ENCODE measurements around the gene LPIN1. TPM values are rescaled to one million over a fixed set of nuclear protein-coding genes. Genes with fewer than 3 reads are reported as not detected.

LPIN1 gene
- total RNA-seq, 1 donor from 2014 or later = 43.0 TPM

DNA sequence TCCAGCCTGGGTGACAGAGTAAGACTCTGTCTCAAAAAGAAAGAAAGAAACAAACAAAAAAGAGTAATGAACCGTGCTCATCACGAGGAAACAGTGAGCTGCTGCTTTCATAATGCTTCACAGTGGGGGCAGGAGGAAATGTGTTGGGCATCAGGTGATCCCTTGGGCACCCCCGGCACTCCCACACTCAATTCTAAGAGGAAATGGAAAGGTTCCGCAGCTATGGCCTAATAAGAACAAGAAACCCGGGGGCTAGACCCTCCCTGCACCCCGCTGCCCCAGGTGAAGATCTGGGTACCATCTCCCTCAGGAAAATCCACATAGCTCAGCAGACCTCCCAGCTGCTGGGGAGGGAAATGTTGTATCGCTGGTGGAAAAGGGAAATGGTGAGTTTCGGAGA lies 118.9 kb downstream of the LPIN1 start:
- TF ChIP-seq, protein P1, sequence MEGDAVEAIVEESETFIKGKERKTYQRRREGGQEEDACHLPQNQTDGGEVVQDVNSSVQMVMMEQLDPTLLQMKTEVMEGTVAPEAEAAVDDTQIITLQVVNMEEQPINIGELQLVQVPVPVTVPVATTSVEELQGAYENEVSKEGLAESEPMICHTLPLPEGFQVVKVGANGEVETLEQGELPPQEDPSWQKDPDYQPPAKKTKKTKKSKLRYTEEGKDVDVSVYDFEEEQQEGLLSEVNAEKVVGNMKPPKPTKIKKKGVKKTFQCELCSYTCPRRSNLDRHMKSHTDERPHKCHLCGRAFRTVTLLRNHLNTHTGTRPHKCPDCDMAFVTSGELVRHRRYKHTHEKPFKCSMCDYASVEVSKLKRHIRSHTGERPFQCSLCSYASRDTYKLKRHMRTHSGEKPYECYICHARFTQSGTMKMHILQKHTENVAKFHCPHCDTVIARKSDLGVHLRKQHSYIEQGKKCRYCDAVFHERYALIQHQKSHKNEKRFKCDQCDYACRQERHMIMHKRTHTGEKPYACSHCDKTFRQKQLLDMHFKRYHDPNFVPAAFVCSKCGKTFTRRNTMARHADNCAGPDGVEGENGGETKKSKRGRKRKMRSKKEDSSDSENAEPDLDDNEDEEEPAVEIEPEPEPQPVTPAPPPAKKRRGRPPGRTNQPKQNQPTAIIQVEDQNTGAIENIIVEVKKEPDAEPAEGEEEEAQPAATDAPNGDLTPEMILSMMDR (IDR thresholded peaks at IDR 0.05; ENCODE audit: borderline replicate concordance) = no peak
- Histone ChIP-seq H3K4me3 (no peak overlapping the region), H3K27me3 (ENCODE audit: low read depth) (no peaks in the 10 kb centered on the region), H3K9me3 (replicated peaks) (peaks cover 7% of the 10 kb centered on the region), H3K4me1 (peaks cover 16% of the 10 kb centered on the region), H3K27ac (replicated peaks) (no peak overlapping the region), H3K36me3 (no peaks in the 10 kb centered on the region)
- intact Hi-C loops (cut with micrococcal nuclease) = loop anchor here (10.0 kb wide), 1 partner anchor 1139 kb away; no protein-coding TSS in a partner anchor
- no peak for DNase-seq

GRCh38 chr2:11865805-11866204 lies 119.4 kb downstream of the LPIN1 start:
- no peak for DNase-seq

DNA sequence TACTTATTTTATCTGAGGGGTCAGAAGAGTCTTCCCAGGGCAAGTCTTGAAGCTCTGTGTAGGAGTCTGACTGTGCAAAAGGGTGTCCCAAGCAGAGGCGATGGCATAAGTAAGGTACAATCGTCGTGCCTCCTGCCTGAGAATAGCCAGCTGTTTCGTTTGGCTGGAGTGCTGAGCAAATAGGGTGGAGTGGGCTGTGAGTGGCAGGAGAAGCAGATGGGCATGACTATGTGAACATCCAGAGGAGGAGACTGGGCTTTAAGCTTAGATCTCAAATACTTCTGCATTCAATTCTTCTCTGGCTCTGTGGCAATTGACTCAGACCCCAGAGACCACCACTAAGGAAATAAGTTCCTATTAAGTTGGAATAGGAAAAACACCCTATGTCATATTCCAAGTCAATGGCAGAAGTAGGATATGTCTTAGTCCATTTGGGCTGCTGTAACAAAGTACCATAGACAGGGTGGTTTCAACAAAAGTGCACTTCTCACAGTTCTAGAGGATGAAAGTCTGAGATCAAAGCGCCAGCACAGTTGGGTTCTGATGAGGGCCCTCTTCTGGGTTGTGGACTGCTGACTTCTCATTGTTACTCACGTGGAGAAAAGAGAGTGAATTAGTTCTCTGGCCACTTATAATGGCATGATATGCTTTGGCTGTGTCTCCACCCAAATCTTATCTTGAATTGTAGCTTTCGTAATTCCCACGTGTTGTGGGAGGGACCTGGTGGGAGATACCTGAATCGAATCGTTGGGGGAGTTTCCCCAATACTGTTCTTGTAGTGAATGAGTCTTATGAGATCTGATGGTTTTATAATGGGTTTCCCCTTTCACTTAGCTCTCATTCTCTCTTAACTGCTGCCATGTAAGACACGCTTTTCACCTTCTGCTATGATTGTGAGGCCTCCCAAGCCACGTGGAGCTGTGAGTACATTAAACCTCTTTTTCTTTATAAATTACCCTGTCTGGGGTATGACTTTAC lies 120.2 kb downstream of the LPIN1 start:
- Histone ChIP-seq H3K27ac (replicated peaks) (no peak overlapping the region), H3K4me1 (peaks cover 16% of the 10 kb centered on the region), H3K4me3 (no peak overlapping the region), H3K36me3 (no peaks in the 10 kb centered on the region), H3K9me3 (replicated peaks) (peaks cover 7% of the 10 kb centered on the region), H3K27me3 (ENCODE audit: low read depth) (no peaks in the 10 kb centered on the region)
- DNase-seq = no peak
- TF ChIP-seq, protein P1 (IDR thresholded peaks at IDR 0.05; ENCODE audit: borderline replicate concordance) = no peak
- intact Hi-C loops (cut with micrococcal nuclease) = loop anchor here (10.0 kb wide), 1 partner anchor 1138 kb away; no protein-coding TSS in a partner anchor

More at GRCh38 chr2:11865805-11866204, 119.4 kb downstream of the LPIN1 start:
- peaks cover 16% of the 10 kb centered on the region for H3K4me1 ChIP-seq
- H3K9me3 ChIP-seq (replicated peaks) = peaks cover 7% of the 10 kb centered on the region
- no peak overlapping the region for H3K27ac ChIP-seq (replicated peaks)
- H3K27me3 ChIP-seq (ENCODE audit: low read depth) = no peaks in the 10 kb centered on the region
- no peaks in the 10 kb centered on the region for H3K36me3 ChIP-seq
- no peak overlapping the region for H3K4me3 ChIP-seq
- TF ChIP-seq, protein P1 (IDR thresholded peaks at IDR 0.05; ENCODE audit: borderline replicate concordance) = no peak
- intact Hi-C loops (cut with micrococcal nuclease) = loop anchor here (10.0 kb wide), 1 partner anchor 1139 kb away; no protein-coding TSS in a partner anchor

DNA sequence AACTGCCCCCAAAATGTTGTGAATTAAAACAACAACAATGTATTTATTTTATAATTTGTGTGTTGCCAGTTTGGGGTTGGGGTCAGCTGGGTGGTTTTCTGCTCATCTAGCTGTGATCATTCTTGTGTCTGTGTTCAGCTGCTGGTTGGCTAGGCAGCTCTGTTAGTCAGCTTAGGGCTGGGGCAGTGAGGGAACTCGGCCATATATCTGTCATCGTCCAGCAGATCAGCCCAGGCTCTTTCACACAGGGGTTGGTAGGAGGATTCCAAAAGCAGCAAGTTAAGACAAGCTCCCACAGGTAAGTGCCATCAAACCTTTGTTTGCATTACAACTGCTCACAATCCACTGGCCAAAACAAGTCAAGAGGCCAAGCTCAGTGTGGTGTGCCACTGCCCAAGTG lies 121.5 kb downstream of the LPIN1 start:
- H3K36me3 ChIP-seq = no peaks in the 10 kb centered on the region
- no peaks in the 10 kb centered on the region for H3K27me3 ChIP-seq (ENCODE audit: low read depth)
- H3K27ac ChIP-seq (replicated peaks) = no peak overlapping the region
- TF ChIP-seq, protein P1 (IDR thresholded peaks at IDR 0.05; ENCODE audit: borderline replicate concordance) = no peak
- intact Hi-C loops (cut with micrococcal nuclease) = loop anchor here (10.0 kb wide), 1 partner anchor 1137 kb away; no protein-coding TSS in a partner anchor
- no peak for DNase-seq
- H3K9me3 ChIP-seq (replicated peaks) = peaks cover 7% of the 10 kb centered on the region
- no peak overlapping the region for H3K4me3 ChIP-seq
- peaks cover 15% of the 10 kb centered on the region for H3K4me1 ChIP-seq

DNA sequence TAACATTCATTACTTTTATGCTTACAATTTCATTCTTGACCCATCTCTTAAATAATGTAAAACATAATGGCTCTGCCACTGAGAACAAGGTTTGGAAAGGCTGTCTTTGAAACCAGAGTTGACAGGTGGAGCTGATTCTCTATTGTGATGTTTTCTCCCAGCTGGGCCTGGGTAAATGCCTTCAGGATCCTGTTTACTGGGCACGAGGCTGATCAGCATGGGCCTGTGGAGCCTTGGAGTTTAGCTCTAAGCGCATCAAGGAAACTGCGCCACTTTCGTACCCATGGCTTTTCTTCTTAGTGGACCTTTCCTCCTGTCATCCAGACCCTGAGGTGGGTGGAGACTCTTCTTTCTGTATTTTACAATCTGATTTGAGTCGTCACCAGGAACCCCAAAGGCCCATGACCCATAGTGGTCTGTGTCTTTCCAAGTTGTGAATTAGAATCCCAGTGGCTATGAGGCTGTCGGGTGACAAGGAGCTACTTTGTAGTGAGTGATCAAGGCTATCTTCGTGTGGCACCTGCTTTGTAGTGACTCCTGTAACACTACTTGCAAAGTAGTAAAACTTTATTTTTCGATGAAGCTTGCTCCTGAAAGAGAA lies 123.1 kb downstream of the LPIN1 start:
- TF ChIP-seq, protein P1 (IDR thresholded peaks at IDR 0.05; ENCODE audit: borderline replicate concordance) = no peak
- Histone ChIP-seq H3K4me1 (no peaks in the 10 kb centered on the region), H3K9me3 (replicated peaks) (peaks cover 7% of the 10 kb centered on the region), H3K36me3 (no peaks in the 10 kb centered on the region), H3K4me3 (no peak overlapping the region), H3K27ac (replicated peaks) (no peak overlapping the region), H3K27me3 (ENCODE audit: low read depth) (no peaks in the 10 kb centered on the region)
- intact Hi-C loops (cut with micrococcal nuclease) = loop anchor here (10.0 kb wide), 1 partner anchor 1135 kb away; no protein-coding TSS in a partner anchor
- no peak for DNase-seq

Measured in left ventricle myocardium inferior (tissue), 1 donor.